PFSK-1 (cell line): ENCODE data around the gene TMEM154.

Experiments used
- POLR2AphosphoS5 ChIP-seq: IDR thresholded peaks from 2 replicates; pipeline ENCODE4 v1.6.1; 2012; ENCODE audit warnings: low read depth, mild to moderate bottlenecking, control low read depth, low read length, moderate library complexity
- TAF1 ChIP-seq: IDR thresholded peaks from 2 replicates; pipeline ENCODE4 v1.6.1; 2012; ENCODE audit warnings: low read length, control low read depth, borderline replicate concordance; ENCODE audit not compliant: insufficient read depth
- TF ChIP-seq, protein P1 (sequence below), 2 experiments: IDR thresholded peaks; 2 replicates each; pipeline versions ENCODE4 v1.6.1 to v1.8.0; 2011 to 2012; ENCODE audit warnings: low read depth in 2 of 2, low read length in 2 of 2, control low read depth in 1 of 2, inconsistent platforms in 1 of 2, mild to moderate bottlenecking in 1 of 2, moderate library complexity in 1 of 2; ENCODE audit not compliant: insufficient read depth in 1 of 2

DNA sequence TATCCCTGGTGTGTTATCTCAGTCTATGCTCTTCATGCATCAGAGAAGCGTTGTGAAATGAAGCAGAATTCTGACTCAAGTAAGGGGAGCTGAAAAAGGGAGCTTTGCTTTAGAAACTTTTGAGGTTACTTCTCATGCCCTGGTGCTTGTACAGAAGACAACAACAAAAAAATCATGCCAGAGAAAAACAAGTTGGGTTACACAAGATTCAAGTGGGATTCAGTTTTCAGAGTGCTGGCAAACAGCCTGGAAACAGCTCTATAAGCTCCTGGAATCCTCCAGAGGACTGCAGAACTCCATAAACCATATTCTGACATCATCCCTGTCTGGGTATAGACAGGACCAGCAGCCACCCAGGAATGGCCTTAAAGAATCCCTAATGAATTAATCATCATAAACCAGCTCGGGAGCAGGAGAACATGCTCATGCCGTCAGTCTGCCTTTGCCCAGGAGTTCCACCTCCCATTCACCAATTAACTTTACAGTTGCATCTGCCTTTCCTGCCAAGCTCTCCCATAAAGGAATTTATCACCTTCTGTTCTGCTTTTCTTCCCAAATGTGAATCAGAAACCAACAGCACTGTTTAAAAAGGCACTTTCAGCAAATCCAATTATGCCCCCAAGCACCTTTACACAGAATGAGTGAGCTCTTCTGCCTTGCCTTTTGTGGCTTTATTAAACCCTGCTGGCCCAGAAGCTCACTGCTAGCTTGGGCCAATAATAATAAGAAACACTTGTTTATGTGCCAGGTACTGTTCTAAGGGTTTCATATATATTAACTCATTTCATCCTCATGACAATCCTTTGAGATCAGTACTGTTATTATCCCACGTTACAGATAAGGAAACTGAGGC lies 89.4 kb downstream of the TMEM154 start:
- TF ChIP-seq, protein P1, sequence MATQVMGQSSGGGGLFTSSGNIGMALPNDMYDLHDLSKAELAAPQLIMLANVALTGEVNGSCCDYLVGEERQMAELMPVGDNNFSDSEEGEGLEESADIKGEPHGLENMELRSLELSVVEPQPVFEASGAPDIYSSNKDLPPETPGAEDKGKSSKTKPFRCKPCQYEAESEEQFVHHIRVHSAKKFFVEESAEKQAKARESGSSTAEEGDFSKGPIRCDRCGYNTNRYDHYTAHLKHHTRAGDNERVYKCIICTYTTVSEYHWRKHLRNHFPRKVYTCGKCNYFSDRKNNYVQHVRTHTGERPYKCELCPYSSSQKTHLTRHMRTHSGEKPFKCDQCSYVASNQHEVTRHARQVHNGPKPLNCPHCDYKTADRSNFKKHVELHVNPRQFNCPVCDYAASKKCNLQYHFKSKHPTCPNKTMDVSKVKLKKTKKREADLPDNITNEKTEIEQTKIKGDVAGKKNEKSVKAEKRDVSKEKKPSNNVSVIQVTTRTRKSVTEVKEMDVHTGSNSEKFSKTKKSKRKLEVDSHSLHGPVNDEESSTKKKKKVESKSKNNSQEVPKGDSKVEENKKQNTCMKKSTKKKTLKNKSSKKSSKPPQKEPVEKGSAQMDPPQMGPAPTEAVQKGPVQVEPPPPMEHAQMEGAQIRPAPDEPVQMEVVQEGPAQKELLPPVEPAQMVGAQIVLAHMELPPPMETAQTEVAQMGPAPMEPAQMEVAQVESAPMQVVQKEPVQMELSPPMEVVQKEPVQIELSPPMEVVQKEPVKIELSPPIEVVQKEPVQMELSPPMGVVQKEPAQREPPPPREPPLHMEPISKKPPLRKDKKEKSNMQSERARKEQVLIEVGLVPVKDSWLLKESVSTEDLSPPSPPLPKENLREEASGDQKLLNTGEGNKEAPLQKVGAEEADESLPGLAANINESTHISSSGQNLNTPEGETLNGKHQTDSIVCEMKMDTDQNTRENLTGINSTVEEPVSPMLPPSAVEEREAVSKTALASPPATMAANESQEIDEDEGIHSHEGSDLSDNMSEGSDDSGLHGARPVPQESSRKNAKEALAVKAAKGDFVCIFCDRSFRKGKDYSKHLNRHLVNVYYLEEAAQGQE (IDR thresholded peaks at IDR 0.05; ENCODE audit: insufficient read depth in 1 of 2, low read depth in 2 of 2, low read length in 2 of 2): no peak
- TF ChIP-seq TAF1: no peak
- TF ChIP-seq POLR2AphosphoS5: no peak
